PFSK-1 (cell line): ENCODE measurements around the gene OR4C5.

ENCODE experiments used
- POLR2AphosphoS5 ChIP-seq: IDR thresholded peaks from 2 replicates; pipeline ENCODE4 v1.6.1; 2012; ENCODE audit warnings: low read depth, mild to moderate bottlenecking, control low read depth, low read length, moderate library complexity
- SIN3A ChIP-seq: IDR thresholded peaks from 2 replicates; pipeline ENCODE4 v1.6.1; 2012; ENCODE audit warnings: mild to moderate bottlenecking, low read length, moderate library complexity, borderline replicate concordance; ENCODE audit not compliant: insufficient read depth
- TAF1 ChIP-seq: IDR thresholded peaks from 2 replicates; pipeline ENCODE4 v1.6.1; 2012; ENCODE audit warnings: low read length, control low read depth, borderline replicate concordance; ENCODE audit not compliant: insufficient read depth
- TF ChIP-seq, protein P1 (sequence below), 2 experiments: IDR thresholded peaks; 2 replicates each; pipeline versions ENCODE4 v1.6.1 to v1.8.0; 2011 to 2012; ENCODE audit warnings: low read depth in 2 of 2, low read length in 2 of 2, control low read depth in 1 of 2, inconsistent platforms in 1 of 2, mild to moderate bottlenecking in 1 of 2, moderate library complexity in 1 of 2; ENCODE audit not compliant: insufficient read depth in 1 of 2

DNA sequence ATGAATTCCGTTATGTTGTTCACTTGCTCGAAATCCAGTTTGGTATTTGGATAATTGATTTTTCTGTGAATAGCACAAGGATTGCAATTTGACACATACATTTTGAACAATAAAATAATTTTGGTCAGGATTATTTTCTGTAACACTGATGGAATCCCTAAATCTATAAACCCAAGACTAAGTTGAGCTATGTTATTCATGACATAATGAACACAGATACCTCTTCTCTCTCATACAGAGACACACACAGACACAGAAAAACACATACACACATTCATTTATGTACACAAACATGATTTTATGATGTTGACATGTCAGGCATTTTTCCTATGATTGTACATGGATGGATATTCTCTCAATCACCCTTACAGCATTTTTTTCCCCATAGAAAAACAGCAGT lies at the start of gene OR4C5:
- TF ChIP-seq, protein P1, sequence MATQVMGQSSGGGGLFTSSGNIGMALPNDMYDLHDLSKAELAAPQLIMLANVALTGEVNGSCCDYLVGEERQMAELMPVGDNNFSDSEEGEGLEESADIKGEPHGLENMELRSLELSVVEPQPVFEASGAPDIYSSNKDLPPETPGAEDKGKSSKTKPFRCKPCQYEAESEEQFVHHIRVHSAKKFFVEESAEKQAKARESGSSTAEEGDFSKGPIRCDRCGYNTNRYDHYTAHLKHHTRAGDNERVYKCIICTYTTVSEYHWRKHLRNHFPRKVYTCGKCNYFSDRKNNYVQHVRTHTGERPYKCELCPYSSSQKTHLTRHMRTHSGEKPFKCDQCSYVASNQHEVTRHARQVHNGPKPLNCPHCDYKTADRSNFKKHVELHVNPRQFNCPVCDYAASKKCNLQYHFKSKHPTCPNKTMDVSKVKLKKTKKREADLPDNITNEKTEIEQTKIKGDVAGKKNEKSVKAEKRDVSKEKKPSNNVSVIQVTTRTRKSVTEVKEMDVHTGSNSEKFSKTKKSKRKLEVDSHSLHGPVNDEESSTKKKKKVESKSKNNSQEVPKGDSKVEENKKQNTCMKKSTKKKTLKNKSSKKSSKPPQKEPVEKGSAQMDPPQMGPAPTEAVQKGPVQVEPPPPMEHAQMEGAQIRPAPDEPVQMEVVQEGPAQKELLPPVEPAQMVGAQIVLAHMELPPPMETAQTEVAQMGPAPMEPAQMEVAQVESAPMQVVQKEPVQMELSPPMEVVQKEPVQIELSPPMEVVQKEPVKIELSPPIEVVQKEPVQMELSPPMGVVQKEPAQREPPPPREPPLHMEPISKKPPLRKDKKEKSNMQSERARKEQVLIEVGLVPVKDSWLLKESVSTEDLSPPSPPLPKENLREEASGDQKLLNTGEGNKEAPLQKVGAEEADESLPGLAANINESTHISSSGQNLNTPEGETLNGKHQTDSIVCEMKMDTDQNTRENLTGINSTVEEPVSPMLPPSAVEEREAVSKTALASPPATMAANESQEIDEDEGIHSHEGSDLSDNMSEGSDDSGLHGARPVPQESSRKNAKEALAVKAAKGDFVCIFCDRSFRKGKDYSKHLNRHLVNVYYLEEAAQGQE (IDR thresholded peaks at IDR 0.05; ENCODE audit: insufficient read depth in 1 of 2, low read depth in 2 of 2, low read length in 2 of 2), result no peak
- TF ChIP-seq POLR2AphosphoS5, result no peak
- TF ChIP-seq TAF1, result no peak
- no peak for TF ChIP-seq SIN3A
